ENCODE data around the gene VPS9D1. TPM values are rescaled to one million over a fixed set of nuclear protein-coding genes. Genes with fewer than 3 reads are reported as not detected.

VPS9D1 gene
- total RNA-seq, 1 experiment from 2014 or later = 4.2 TPM

DNA sequence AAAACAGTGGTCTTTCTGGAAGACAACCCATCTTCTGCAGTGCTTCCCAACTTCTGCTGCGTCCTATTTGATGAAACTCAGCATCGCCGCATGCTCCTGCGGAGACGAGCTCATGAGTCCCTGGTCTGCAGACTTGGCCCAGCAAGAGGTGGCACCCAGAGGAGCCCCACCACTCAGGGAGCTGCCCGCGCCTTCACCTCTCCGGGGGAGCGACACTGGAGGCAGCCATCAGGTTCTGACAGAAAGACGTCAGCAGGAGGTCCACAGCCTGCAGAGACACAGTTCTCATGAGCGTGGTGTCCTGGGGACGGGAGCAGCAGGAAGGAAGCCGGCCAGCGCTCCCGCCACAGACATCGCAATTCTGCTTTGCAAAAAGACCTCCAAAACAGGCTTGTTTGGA is 49.7 kb upstream of the VPS9D1 start (continued):
- TF ChIP-seq, protein P1, sequence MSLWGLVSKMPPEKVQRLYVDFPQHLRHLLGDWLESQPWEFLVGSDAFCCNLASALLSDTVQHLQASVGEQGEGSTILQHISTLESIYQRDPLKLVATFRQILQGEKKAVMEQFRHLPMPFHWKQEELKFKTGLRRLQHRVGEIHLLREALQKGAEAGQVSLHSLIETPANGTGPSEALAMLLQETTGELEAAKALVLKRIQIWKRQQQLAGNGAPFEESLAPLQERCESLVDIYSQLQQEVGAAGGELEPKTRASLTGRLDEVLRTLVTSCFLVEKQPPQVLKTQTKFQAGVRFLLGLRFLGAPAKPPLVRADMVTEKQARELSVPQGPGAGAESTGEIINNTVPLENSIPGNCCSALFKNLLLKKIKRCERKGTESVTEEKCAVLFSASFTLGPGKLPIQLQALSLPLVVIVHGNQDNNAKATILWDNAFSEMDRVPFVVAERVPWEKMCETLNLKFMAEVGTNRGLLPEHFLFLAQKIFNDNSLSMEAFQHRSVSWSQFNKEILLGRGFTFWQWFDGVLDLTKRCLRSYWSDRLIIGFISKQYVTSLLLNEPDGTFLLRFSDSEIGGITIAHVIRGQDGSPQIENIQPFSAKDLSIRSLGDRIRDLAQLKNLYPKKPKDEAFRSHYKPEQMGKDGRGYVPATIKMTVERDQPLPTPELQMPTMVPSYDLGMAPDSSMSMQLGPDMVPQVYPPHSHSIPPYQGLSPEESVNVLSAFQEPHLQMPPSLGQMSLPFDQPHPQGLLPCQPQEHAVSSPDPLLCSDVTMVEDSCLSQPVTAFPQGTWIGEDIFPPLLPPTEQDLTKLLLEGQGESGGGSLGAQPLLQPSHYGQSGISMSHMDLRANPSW (CRISPR knock-in tag; conservative IDR thresholded peaks at IDR 0.05; ENCODE audit: low read depth) = no peak
- TF ChIP-seq, protein P2, sequence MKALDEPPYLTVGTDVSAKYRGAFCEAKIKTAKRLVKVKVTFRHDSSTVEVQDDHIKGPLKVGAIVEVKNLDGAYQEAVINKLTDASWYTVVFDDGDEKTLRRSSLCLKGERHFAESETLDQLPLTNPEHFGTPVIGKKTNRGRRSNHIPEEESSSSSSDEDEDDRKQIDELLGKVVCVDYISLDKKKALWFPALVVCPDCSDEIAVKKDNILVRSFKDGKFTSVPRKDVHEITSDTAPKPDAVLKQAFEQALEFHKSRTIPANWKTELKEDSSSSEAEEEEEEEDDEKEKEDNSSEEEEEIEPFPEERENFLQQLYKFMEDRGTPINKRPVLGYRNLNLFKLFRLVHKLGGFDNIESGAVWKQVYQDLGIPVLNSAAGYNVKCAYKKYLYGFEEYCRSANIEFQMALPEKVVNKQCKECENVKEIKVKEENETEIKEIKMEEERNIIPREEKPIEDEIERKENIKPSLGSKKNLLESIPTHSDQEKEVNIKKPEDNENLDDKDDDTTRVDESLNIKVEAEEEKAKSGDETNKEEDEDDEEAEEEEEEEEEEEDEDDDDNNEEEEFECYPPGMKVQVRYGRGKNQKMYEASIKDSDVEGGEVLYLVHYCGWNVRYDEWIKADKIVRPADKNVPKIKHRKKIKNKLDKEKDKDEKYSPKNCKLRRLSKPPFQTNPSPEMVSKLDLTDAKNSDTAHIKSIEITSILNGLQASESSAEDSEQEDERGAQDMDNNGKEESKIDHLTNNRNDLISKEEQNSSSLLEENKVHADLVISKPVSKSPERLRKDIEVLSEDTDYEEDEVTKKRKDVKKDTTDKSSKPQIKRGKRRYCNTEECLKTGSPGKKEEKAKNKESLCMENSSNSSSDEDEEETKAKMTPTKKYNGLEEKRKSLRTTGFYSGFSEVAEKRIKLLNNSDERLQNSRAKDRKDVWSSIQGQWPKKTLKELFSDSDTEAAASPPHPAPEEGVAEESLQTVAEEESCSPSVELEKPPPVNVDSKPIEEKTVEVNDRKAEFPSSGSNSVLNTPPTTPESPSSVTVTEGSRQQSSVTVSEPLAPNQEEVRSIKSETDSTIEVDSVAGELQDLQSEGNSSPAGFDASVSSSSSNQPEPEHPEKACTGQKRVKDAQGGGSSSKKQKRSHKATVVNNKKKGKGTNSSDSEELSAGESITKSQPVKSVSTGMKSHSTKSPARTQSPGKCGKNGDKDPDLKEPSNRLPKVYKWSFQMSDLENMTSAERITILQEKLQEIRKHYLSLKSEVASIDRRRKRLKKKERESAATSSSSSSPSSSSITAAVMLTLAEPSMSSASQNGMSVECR (CRISPR knock-in tag; IDR thresholded peaks at IDR 0.05; ENCODE audit: borderline replicate concordance) = no peak
- TF ChIP-seq TP53 (CRISPR knock-in tag; IDR thresholded peaks at IDR 0.05) (no peak), FOXP4 (CRISPR knock-in tag; IDR thresholded peaks at IDR 0.05) (no peak), RELA (CRISPR knock-in tag; IDR thresholded peaks at IDR 0.05; ENCODE audit: borderline replicate concordance) (no peak), ZNF263 (CRISPR knock-in tag; IDR thresholded peaks at IDR 0.05; ENCODE audit: low read depth) (no peak), ETV6 (CRISPR knock-in tag; IDR thresholded peaks at IDR 0.05) (no peak)
- TF ChIP-seq, protein P3, sequence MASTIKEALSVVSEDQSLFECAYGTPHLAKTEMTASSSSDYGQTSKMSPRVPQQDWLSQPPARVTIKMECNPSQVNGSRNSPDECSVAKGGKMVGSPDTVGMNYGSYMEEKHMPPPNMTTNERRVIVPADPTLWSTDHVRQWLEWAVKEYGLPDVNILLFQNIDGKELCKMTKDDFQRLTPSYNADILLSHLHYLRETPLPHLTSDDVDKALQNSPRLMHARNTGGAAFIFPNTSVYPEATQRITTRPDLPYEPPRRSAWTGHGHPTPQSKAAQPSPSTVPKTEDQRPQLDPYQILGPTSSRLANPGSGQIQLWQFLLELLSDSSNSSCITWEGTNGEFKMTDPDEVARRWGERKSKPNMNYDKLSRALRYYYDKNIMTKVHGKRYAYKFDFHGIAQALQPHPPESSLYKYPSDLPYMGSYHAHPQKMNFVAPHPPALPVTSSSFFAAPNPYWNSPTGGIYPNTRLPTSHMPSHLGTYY (CRISPR knock-in tag; IDR thresholded peaks at IDR 0.05) = no peak

DNA sequence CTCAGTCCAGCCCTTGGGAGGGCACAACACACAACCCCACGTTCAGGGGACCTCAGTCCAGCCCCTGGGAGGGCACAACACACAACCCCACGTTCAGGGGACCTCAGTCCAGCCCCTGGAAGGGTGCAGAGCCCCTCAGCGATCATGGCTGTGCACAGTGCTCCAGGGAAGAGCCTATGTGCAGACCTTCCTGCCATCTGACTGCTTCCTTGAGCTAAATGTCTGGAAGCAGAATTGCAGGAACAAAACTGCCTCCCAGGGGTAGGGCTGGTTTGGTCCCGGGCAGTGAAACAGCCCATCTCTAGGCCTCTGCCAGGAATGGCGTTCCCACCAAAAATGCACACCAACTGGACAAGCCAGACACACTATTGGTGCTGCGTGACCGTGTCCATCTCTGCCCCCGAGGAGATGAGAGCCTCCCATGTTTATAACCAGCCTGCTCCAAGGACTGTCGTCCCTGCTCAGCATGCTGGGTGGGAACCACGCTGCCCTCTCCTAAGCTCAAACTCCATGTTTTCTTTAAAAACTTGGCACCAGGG is 44.7 kb upstream of the VPS9D1 start:
- ATAC-seq (no peak), DNase-seq (ENCODE audit: low spot score) (no peak)
- ChIA-PET CTCF (no interaction called here), POLR2A (no interaction called here)
- H3K9me3 Mint-ChIP-seq = no peaks in the 10 kb centered on the region
- no peak for TF ChIP-seq JAZF1 (CRISPR knock-in tag; IDR thresholded peaks at IDR 0.05)
- no peak for TF ChIP-seq NFE2L1 (CRISPR knock-in tag; IDR thresholded peaks at IDR 0.05)
- TF ChIP-seq FOXJ3 (CRISPR knock-in tag; IDR thresholded peaks at IDR 0.05; ENCODE audit: borderline replicate concordance) = no peak
- TF ChIP-seq SMAD3 (CRISPR knock-in tag; IDR thresholded peaks at IDR 0.05; ENCODE audit: borderline replicate concordance) = no peak
- TF ChIP-seq SMAD4 (CRISPR knock-in tag; IDR thresholded peaks at IDR 0.05) = no peak
- no peak for TF ChIP-seq PRRX2 (CRISPR knock-in tag; IDR thresholded peaks at IDR 0.05)
- TF ChIP-seq EMX1 (CRISPR knock-in tag; IDR thresholded peaks at IDR 0.05) = no peak
- TF ChIP-seq, protein P4, sequence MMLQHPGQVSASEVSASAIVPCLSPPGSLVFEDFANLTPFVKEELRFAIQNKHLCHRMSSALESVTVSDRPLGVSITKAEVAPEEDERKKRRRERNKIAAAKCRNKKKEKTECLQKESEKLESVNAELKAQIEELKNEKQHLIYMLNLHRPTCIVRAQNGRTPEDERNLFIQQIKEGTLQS (CRISPR knock-in tag; conservative IDR thresholded peaks at IDR 0.05) = no peak
- TF ChIP-seq RELA (CRISPR knock-in tag; IDR thresholded peaks at IDR 0.05; ENCODE audit: borderline replicate concordance) = no peak
- TF ChIP-seq NR1H2 (CRISPR knock-in tag; IDR thresholded peaks at IDR 0.05) = no peak
- H3K4me3 Mint-ChIP-seq = no peak overlapping the region
- H3K4me1 Mint-ChIP-seq = no peaks in the 10 kb centered on the region
- peaks cover 77% of the 10 kb centered on the region for H3K36me3 Mint-ChIP-seq
- H3K27me3 Mint-ChIP-seq (ENCODE audit: low read depth) = no peaks in the 10 kb centered on the region
- no peak overlapping the region for H3K27ac Mint-ChIP-seq

Data from WTC11 (cell line).